Measurements from ENCODE around the gene SLC38A3.

Gene SLC38A3

DNA sequence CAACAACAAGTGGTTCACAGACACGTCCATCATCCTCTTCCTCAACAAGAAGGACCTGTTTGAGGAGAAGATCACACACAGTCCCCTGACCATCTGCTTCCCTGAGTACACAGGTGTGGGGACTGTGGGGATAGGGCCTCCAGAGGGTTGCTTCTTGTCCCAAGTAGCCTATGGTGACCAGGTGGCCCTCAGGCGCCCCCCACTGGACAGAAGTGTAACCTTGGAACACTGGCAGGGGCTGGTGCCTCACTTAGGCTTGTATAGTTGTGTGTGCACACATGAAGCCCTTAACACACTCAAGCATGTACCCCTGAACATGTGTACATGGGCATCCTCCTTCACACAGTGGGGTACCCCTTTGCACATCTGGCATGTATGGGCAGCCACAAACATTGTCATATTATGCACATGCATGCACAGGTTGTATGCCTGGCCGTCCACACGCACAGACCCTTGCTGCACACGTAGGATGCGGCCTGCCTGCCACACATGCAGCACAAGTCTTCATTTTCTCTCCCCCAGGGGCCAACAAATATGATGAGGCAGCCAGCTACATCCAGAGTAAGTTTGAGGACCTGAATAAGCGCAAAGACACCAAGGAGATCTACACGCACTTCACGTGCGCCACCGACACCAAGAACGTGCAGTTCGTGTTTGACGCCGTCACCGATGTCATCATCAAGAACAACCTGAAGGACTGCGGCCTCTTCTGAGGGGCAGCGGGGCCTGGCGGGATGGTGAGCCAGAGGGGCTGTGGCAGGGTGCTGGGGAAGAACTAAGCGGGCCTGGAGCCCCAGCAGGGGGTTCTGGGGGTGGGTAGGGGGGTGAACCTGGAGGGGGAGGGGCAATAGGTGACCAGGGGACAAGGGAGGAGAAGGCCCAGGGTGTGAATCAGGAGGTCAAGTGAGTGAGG, 52.2 kb downstream of the SLC38A3 start:
- Histone ChIP-seq H2AK5ac (ENCODE audit: low read length) (no peak overlapping the region), H3K9ac (ENCODE audit: low read length) (no peak overlapping the region), H3K27me3 (ENCODE audit: insufficient read depth, low read length, poor library complexity) (no peaks in the 10 kb centered on the region), H3K4ac (ENCODE audit: low read depth, low read length) (no peak overlapping the region), H3K18ac (ENCODE audit: low read length) (no peak overlapping the region), H3K4me2 (ENCODE audit: low read length) (no peak overlapping the region), H4K8ac (ENCODE audit: low read depth, low read length) (no peak overlapping the region), H3K4me1 (ENCODE audit: control insufficient read depth, low read depth, low read length) (no peaks in the 10 kb centered on the region), H3K23ac (ENCODE audit: low read length) (no peak overlapping the region), H3K79me2 (ENCODE audit: control insufficient read depth, insufficient read depth, low read length) (no peaks in the 10 kb centered on the region), H3K56ac (ENCODE audit: low read length) (no peak overlapping the region), H3K79me1 (ENCODE audit: low read length) (peaks cover 5% of the 10 kb centered on the region), H3K27ac (ENCODE audit: low read depth, low read length) (no peak overlapping the region), H2BK15ac (replicated peaks; ENCODE audit: low read depth) (no peak overlapping the region), H2BK5ac (ENCODE audit: low read length) (no peak overlapping the region), H4K5ac (ENCODE audit: low read length) (no peak overlapping the region), H3K36me3 (ENCODE audit: control insufficient read depth, insufficient read depth, low read length) (peaks cover 11% of the 10 kb centered on the region), H2BK120ac (ENCODE audit: low read depth, low read length) (no peak overlapping the region), H3K4me3 (ENCODE audit: low read length) (no peak overlapping the region)
- DNase-seq, result peak; percentile 76
- no CpG with 5 or more reads among the region's 20 CpGs for WGBS (ENCODE audit: extremely low coverage, insufficient coverage, low lambda C conversion rate)

DNA sequence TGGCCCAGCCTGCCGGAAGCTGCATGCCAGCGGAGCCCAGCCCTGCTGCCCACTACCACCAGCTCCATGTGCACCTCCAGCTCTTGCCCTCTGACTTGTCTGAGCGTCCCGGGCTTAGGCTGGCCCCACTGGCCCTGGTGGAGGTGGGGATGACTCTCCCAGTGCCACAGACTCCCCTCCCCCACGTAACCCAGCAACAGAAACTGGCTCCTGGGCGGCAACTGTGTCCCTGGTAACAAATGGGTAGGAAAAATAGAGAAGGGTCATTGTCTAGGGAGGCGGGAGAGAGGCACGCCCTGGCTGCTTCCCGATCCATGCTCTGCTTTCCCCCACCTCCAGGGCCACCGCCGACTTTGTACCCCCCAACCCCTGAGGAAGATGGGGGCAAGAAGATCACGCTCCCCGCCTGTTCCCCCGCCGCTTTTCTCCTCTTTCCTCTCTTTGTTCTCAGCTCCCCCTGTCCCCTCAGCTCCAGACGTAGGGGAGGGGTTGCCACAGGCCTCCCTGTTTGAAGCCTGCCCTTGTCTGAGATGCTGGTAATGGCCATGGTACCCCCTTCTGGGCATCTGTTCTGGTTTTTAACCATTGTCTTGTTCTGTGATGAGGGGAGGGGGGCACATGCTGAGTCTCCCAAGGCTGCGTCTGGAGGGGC, 53.1 kb downstream of the SLC38A3 start:
- Histone ChIP-seq H2AK5ac (ENCODE audit: low read length) (no peak overlapping the region), H3K56ac (ENCODE audit: low read length) (no peak overlapping the region), H3K4me2 (ENCODE audit: low read length) (no peak overlapping the region), H2BK120ac (ENCODE audit: low read depth, low read length) (no peak overlapping the region), H4K8ac (ENCODE audit: low read depth, low read length) (no peak overlapping the region), H3K36me3 (ENCODE audit: control insufficient read depth, insufficient read depth, low read length) (peaks cover 9% of the 10 kb centered on the region), H3K4me3 (ENCODE audit: low read length) (no peak overlapping the region), H3K79me1 (ENCODE audit: low read length) (peaks cover 4% of the 10 kb centered on the region), H3K4ac (ENCODE audit: low read depth, low read length) (no peak overlapping the region), H2BK5ac (ENCODE audit: low read length) (no peak overlapping the region), H2BK15ac (replicated peaks; ENCODE audit: low read depth) (no peak overlapping the region), H3K27ac (ENCODE audit: low read depth, low read length) (no peak overlapping the region), H3K4me1 (ENCODE audit: control insufficient read depth, low read depth, low read length) (no peaks in the 10 kb centered on the region), H3K27me3 (ENCODE audit: insufficient read depth, low read length, poor library complexity) (no peaks in the 10 kb centered on the region), H3K9ac (ENCODE audit: low read length) (no peak overlapping the region), H3K79me2 (ENCODE audit: control insufficient read depth, insufficient read depth, low read length) (no peaks in the 10 kb centered on the region), H4K5ac (ENCODE audit: low read length) (no peak overlapping the region), H3K18ac (ENCODE audit: low read length) (no peak overlapping the region), H3K23ac (ENCODE audit: low read length) (no peak overlapping the region)
- no CpG with 5 or more reads among the region's 17 CpGs for WGBS (ENCODE audit: extremely low coverage, insufficient coverage, low lambda C conversion rate)
- no peak for DNase-seq

DNA sequence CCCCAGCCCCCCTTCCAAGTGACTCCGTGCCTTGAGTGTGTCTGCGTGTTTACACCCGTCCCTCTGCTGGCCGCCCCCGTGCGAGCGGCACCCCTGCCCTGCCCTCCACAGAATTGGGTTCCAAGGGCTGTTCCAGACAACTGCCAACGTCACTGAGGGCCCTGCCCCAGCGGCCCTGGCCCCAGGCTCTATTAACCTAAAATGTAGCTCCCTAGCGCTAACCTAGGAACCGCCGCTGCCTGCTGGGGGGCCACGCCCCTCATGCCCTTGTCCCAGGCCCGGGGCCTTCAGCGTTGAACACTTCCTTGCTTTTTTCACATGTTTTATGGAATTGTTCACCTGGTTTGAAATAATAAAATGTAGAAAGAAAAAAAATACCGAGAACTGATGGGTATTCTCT, 53.9 kb downstream of the SLC38A3 start:
- H3K4me2 ChIP-seq (ENCODE audit: low read length), result no peak overlapping the region
- H4K5ac ChIP-seq (ENCODE audit: low read length), result no peak overlapping the region
- DNase-seq, result no peak
- no CpG with 5 or more reads among the region's 16 CpGs for WGBS (ENCODE audit: extremely low coverage, insufficient coverage, low lambda C conversion rate)
- H2BK15ac ChIP-seq (replicated peaks; ENCODE audit: low read depth), result no peak overlapping the region
- H3K79me2 ChIP-seq (ENCODE audit: control insufficient read depth, insufficient read depth, low read length), result no peaks in the 10 kb centered on the region
- H3K4ac ChIP-seq (ENCODE audit: low read depth, low read length), result no peak overlapping the region
- no peaks in the 10 kb centered on the region for H3K27me3 ChIP-seq (ENCODE audit: insufficient read depth, low read length, poor library complexity)
- H2AK5ac ChIP-seq (ENCODE audit: low read length), result no peak overlapping the region
- H3K4me1 ChIP-seq (ENCODE audit: control insufficient read depth, low read depth, low read length), result no peaks in the 10 kb centered on the region
- H3K4me3 ChIP-seq (ENCODE audit: low read length), result no peak overlapping the region
- no peak overlapping the region for H2BK120ac ChIP-seq (ENCODE audit: low read depth, low read length)
- peak overlapping the region; percentile 68 for H3K56ac ChIP-seq (ENCODE audit: low read length)
- H3K9ac ChIP-seq (ENCODE audit: low read length), result no peak overlapping the region
- H3K27ac ChIP-seq (ENCODE audit: low read depth, low read length), result no peak overlapping the region
- peaks cover 3% of the 10 kb centered on the region for H3K79me1 ChIP-seq (ENCODE audit: low read length)
- peaks cover 9% of the 10 kb centered on the region for H3K36me3 ChIP-seq (ENCODE audit: control insufficient read depth, insufficient read depth, low read length)
- no peak overlapping the region for H3K23ac ChIP-seq (ENCODE audit: low read length)
- no peak overlapping the region for H3K18ac ChIP-seq (ENCODE audit: low read length)
- no peak overlapping the region for H4K8ac ChIP-seq (ENCODE audit: low read depth, low read length)
- no peak overlapping the region for H2BK5ac ChIP-seq (ENCODE audit: low read length)

DNA sequence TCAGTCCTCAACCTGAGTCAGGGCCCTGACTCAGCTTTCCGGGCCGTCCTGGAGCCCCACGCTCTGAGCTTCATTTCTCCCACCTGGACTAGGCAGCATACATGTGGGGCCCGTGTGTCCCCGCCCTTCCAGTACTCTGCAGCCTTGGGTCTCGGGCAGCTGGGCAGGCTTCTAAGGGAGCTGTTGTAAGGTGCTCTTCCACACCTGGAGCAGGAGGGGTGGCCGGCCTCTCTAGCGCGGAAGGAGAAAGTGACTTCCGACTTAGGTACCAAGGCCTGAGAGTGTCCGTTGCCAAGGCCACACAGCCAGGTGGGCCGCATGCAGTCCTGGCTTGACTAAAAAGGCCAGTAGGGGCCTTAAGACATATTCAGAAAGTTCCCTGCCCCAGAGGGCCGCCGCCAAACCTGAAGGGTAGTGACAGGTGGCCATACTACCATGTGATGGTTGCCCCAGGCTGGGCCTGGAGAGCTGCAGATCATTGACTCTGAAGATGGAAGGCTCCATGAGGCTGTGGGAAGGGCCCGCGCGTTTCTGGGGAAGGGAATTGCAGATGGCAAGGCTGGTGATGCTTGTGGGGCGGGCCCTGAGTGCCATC, 54.5 kb downstream of the SLC38A3 start:
- no peak overlapping the region for H4K8ac ChIP-seq (ENCODE audit: low read depth, low read length)
- H3K27ac ChIP-seq (ENCODE audit: low read depth, low read length), result peak overlapping the region; percentile 5
- peaks cover 2% of the 10 kb centered on the region for H3K79me1 ChIP-seq (ENCODE audit: low read length)
- no CpG with 5 or more reads among the region's 18 CpGs for WGBS (ENCODE audit: extremely low coverage, insufficient coverage, low lambda C conversion rate)
- DNase-seq, result no peak
- H3K4me3 ChIP-seq (ENCODE audit: low read length), result no peak overlapping the region
- no peak overlapping the region for H4K5ac ChIP-seq (ENCODE audit: low read length)
- H2AK5ac ChIP-seq (ENCODE audit: low read length), result no peak overlapping the region
- no peak overlapping the region for H2BK5ac ChIP-seq (ENCODE audit: low read length)
- H3K36me3 ChIP-seq (ENCODE audit: control insufficient read depth, insufficient read depth, low read length), result peaks cover 9% of the 10 kb centered on the region
- H3K27me3 ChIP-seq (ENCODE audit: insufficient read depth, low read length, poor library complexity), result no peaks in the 10 kb centered on the region
- no peaks in the 10 kb centered on the region for H3K79me2 ChIP-seq (ENCODE audit: control insufficient read depth, insufficient read depth, low read length)
- no peak overlapping the region for H2BK15ac ChIP-seq (replicated peaks; ENCODE audit: low read depth)
- no peak overlapping the region for H3K4me2 ChIP-seq (ENCODE audit: low read length)
- peaks cover 3% of the 10 kb centered on the region for H3K4me1 ChIP-seq (ENCODE audit: control insufficient read depth, low read depth, low read length)
- H3K23ac ChIP-seq (ENCODE audit: low read length), result no peak overlapping the region
- no peak overlapping the region for H3K4ac ChIP-seq (ENCODE audit: low read depth, low read length)
- H2BK120ac ChIP-seq (ENCODE audit: low read depth, low read length), result no peak overlapping the region
- no peak overlapping the region for H3K18ac ChIP-seq (ENCODE audit: low read length)
- peak overlapping the region; percentile 68 for H3K56ac ChIP-seq (ENCODE audit: low read length)
- H3K9ac ChIP-seq (ENCODE audit: low read length), result peak overlapping the region; percentile 53

DNA sequence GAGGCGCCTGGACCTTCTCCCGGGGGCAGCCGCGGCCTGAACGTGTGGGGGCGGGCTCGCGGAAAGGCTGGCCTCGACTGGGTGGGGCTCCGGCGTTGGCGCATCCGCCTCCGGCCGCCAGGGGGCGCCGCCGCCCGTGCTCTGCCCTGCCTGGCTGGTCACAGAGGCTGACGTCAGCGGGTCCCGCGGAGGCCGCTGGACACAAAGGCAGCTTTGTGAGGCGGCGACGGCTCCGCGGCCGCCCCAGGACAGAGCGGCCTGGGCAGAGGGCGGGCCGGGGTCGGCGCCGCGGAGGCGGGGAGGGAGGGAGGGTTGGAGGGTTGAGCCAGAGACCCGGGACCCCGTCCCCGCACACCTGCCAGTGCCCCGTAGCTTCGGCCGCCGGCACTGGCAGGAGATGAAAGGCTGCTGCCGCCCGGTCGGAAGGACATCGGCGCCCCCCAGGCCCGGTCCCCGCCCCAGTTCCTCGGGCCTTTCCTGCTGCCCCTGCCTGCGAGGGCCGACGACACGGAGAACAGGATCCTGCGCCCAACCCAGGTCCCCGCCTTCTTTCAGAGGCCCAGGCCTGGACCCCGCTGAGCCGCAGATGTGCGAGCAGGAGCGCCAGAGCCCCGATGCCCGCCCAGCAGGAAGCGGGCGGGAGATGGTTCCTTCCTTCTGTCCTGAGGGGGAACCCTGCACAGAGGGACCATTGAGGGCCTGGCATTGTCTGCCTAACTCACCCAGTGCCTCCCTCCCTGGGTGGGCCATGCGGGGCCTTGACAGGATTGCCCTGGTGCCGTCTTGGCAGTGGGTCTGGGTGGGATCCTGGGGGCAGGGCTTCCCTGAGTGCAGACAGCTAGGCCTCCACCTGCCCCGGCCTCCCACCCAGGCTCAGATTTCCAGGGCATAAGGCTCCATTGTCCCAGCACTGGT, 55.2 kb downstream of the SLC38A3 start:
- Histone ChIP-seq H4K5ac (ENCODE audit: low read length) (no peak overlapping the region), H3K23ac (ENCODE audit: low read length) (peak overlapping the region; percentile 48), H3K79me1 (ENCODE audit: low read length) (peaks cover 2% of the 10 kb centered on the region), H3K56ac (ENCODE audit: low read length) (peak overlapping the region; percentile 77), H3K18ac (ENCODE audit: low read length) (peak overlapping the region; percentile 81), H2BK5ac (ENCODE audit: low read length) (peak overlapping the region; percentile 1), H3K4me3 (ENCODE audit: low read length) (peak overlapping the region; percentile 6), H2BK120ac (ENCODE audit: low read depth, low read length) (peak overlapping the region; percentile 8), H3K79me2 (ENCODE audit: control insufficient read depth, insufficient read depth, low read length) (no peaks in the 10 kb centered on the region), H3K9ac (ENCODE audit: low read length) (peak overlapping the region; percentile 70), H2AK5ac (ENCODE audit: low read length) (peak overlapping the region; percentile 6), H3K27me3 (ENCODE audit: insufficient read depth, low read length, poor library complexity) (no peaks in the 10 kb centered on the region), H3K4ac (ENCODE audit: low read depth, low read length) (peak overlapping the region; percentile 81), H2BK15ac (replicated peaks; ENCODE audit: low read depth) (no peak overlapping the region), H3K36me3 (ENCODE audit: control insufficient read depth, insufficient read depth, low read length) (peaks cover 9% of the 10 kb centered on the region), H4K8ac (ENCODE audit: low read depth, low read length) (no peak overlapping the region), H3K27ac (ENCODE audit: low read depth, low read length) (peak overlapping the region; percentile 82), H3K4me1 (ENCODE audit: control insufficient read depth, low read depth, low read length) (peaks cover 6% of the 10 kb centered on the region), H3K4me2 (ENCODE audit: low read length) (peak overlapping the region; percentile 49)
- no CpG with 5 or more reads among the region's 70 CpGs for WGBS (ENCODE audit: extremely low coverage, insufficient coverage, low lambda C conversion rate)
- peak; percentile 96 for DNase-seq
